K562 (cell line): ENCODE data around the gene PIBF1. TPM values are rescaled to one million over a fixed set of nuclear protein-coding genes. Genes with fewer than 3 reads are reported as not detected.

Source experiments
- CEBPB ChIP-seq: fragments of 450-650 bp; IDR thresholded peaks from 2 replicates; pipeline ENCODE4 v1.6.1; 2016; ENCODE audit warnings: missing genetic modification characterization, missing compliant biosample characterization
- CTCFL ChIP-seq: IDR thresholded peaks from 2 replicates; pipeline ENCODE4 v1.6.1; 2011; ENCODE audit warnings: borderline replicate concordance, low read depth, mild to moderate bottlenecking, moderate library complexity, low read length; ENCODE audit not compliant: insufficient read depth, poor library complexity, severe bottlenecking
- NCOA6 ChIP-seq: fragments of 450-650 bp; IDR thresholded peaks from 2 replicates; pipeline ENCODE4 v1.6.1; 2017; ENCODE audit warnings: mild to moderate bottlenecking
- NEUROD1 ChIP-seq: fragments of 150-350 bp; IDR thresholded peaks from 2 replicates; pipeline ENCODE4 v1.6.1; 2014; ENCODE audit warnings: borderline replicate concordance, low read length, low read depth; ENCODE audit not compliant: partially characterized antibody
- RFX1 ChIP-seq: fragments of 450-650 bp; IDR thresholded peaks from 2 replicates; pipeline ENCODE4 v1.6.1; 2016; ENCODE audit warnings: mild to moderate bottlenecking, moderate library complexity
- polyA plus RNA-seq, 8 experiments: library from polyadenylated mRNA; depleted of rRNA in 4 of 8; stranded (reverse) in 5 of 8; unstranded in 3 of 8; fragments of >200 nt; fragmentation: Nextera tagmentation in 2 of 8; fragmentation: Illumina TruSeq in 1 of 8; extraction: Ambion mirVana in 2 of 8; extraction: Trizol in 1 of 8; gene quantifications; 2 replicates each; pipeline versions ENCODE4 v1.2.1 to v1.2.3, GENCODE V29; 2011 to 2014; ENCODE audit warnings: inconsistent platforms in 1 of 8, missing spikeins in 1 of 8
- total RNA-seq, 7 experiments: library from RNA; depleted of rRNA in 6 of 7; stranded (reverse); fragments of >200 nt in 6 of 7; fragmentation: Illumina TruSeq in 2 of 7; extraction: Trizol in 2 of 7; gene quantifications; 2 replicates each; pipeline versions ENCODE4 v1.2.1 to v1.2.3, GENCODE V29; 2011 to 2021; ENCODE audit warnings: low replicate concordance in 1 of 7
- TF ChIP-seq, protein P1 (sequence below): fragments of 200-800 bp; sonication (Bioruptor generic); IDR thresholded peaks from 2 replicates; pipeline ENCODE4 v1.6.1; 2017; ENCODE audit warnings: missing genetic modification characterization, missing compliant biosample characterization
- TF ChIP-seq, protein P2 (sequence below), 2 experiments: IDR thresholded peaks in 1 of 2; conservative IDR thresholded peaks in 1 of 2; 2 replicates each; pipeline ENCODE4 v1.6.1; 2016; ENCODE audit warnings: low read depth in 2 of 2, mild to moderate bottlenecking in 1 of 2, missing compliant biosample characterization in 1 of 2, missing genetic modification characterization in 1 of 2, moderate library complexity in 1 of 2

Gene PIBF1
- total and polyA plus RNA-seq, 9 of the 15 experiments (the other 6 are each of a cell fraction or from before 2014, with no cell fraction given): 9.1 to 28.8 (median 14.7) TPM

GRCh38 chr13:73058736-73059459 lies 277.0 kb downstream of the PIBF1 start, which contains the start of gene KLF5 (continued):
- TF ChIP-seq CEBPB: peak; percentile 36; the same call in 1 of the 2 replicates
- peak; percentile 88 for TF ChIP-seq NCOA6
- peak; percentile 49 for TF ChIP-seq CTCFL
- TF ChIP-seq, protein P1, sequence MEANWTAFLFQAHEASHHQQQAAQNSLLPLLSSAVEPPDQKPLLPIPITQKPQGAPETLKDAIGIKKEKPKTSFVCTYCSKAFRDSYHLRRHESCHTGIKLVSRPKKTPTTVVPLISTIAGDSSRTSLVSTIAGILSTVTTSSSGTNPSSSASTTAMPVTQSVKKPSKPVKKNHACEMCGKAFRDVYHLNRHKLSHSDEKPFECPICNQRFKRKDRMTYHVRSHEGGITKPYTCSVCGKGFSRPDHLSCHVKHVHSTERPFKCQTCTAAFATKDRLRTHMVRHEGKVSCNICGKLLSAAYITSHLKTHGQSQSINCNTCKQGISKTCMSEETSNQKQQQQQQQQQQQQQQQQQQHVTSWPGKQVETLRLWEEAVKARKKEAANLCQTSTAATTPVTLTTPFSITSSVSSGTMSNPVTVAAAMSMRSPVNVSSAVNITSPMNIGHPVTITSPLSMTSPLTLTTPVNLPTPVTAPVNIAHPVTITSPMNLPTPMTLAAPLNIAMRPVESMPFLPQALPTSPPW (CRISPR knock-in tag): peak; percentile 23; the same call in 1 of the 2 replicates
- TF ChIP-seq, protein P2, sequence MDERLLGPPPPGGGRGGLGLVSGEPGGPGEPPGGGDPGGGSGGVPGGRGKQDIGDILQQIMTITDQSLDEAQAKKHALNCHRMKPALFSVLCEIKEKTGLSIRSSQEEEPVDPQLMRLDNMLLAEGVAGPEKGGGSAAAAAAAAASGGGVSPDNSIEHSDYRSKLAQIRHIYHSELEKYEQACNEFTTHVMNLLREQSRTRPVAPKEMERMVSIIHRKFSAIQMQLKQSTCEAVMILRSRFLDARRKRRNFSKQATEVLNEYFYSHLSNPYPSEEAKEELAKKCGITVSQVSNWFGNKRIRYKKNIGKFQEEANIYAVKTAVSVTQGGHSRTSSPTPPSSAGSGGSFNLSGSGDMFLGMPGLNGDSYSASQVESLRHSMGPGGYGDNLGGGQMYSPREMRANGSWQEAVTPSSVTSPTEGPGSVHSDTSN (CRISPR knock-in tag; IDR thresholded peaks at IDR 0.05; ENCODE audit: low read depth): peak; percentile 77
- TF ChIP-seq, protein P2 (tag; conservative IDR thresholded peaks at IDR 0.05; ENCODE audit: low read depth): peak; percentile 89
- peak; percentile 45 for TF ChIP-seq NEUROD1
- TF ChIP-seq RFX1: no peak
